H1 (cell line): ENCODE measurements around the gene CCDC13. TPM values are rescaled to one million over a fixed set of nuclear protein-coding genes. Genes with fewer than 3 reads are reported as not detected.
A peak's percentile ranks its signal among the peaks of the same experiment; 100 is the strongest.

Experiments
- CTCF ChIA-PET: fragments of 300-600 bp; sonication (Branson Sonifier 250); formaldehyde crosslinking; loops from one replicate; lab custom pipeline; 2021; ENCODE audit not compliant: partially characterized antibody; lab: Charles Lee
- POLR2A ChIA-PET: fragments of 300-600 bp; sonication (Branson Sonifier 250); formaldehyde crosslinking; loops from one replicate; lab custom pipeline; 2021; ENCODE audit warnings: inconsistent platforms; ENCODE audit not compliant: partially characterized antibody; lab: Charles Lee
- DNase-seq, 2 experiments: peaks; one replicate each; pipeline versions ENCODE4 v3.0.0 to v3.0.0-alpha.2; 2010 to 2022; ENCODE audit warnings: low spot score in 2 of 2, low read depth in 1 of 2, mixed read lengths in 1 of 2
- FAIRE-seq: peaks from 2 replicates; lab custom pipeline; 2011; peaks lifted over from hg19 to GRCh38; lab: Jason Lieb, UNC
- H2AFZ ChIP-seq: 2 replicates; pipeline ENCODE4 v1.8.1; 2012; ENCODE audit warnings: low read length, inconsistent platforms
- H2AK5ac ChIP-seq: 2 replicates; pipeline ENCODE4 v1.6.1; 2013; ENCODE audit warnings: low read depth, low read length
- H2BK120ac ChIP-seq: replicated peaks from 2 replicates; pipeline ENCODE3; 2013; ENCODE audit warnings: low read depth, low read length, inconsistent platforms
- H2BK12ac ChIP-seq: 2 replicates; pipeline ENCODE4 v1.6.1; 2013; ENCODE audit warnings: low read depth, low read length
- H2BK15ac ChIP-seq: 2 replicates; pipeline ENCODE4 v1.6.1; 2013; ENCODE audit warnings: low read length
- H2BK20ac ChIP-seq: 2 replicates; pipeline ENCODE4 v1.6.1; 2013; ENCODE audit warnings: low read length
- H2BK5ac ChIP-seq: 2 replicates; pipeline ENCODE4 v1.6.1; 2013; ENCODE audit warnings: low read depth, low read length
- H3K14ac ChIP-seq: 2 replicates; pipeline ENCODE4 v1.6.1; 2013; ENCODE audit warnings: inconsistent platforms; ENCODE audit not compliant: insufficient read length
- H3K18ac ChIP-seq: 2 replicates; pipeline ENCODE4 v1.6.1; 2013; ENCODE audit warnings: low read length; ENCODE audit errors: extremely low read depth
- H3K23ac ChIP-seq: 2 replicates; pipeline ENCODE4 v1.6.1; 2013; ENCODE audit warnings: inconsistent platforms; ENCODE audit not compliant: insufficient read length
- H3K23me2 ChIP-seq: 2 replicates; pipeline ENCODE4 v1.6.1; 2013; ENCODE audit warnings: low read depth, low read length
- H3K27ac ChIP-seq: 2 replicates; pipeline ENCODE4 v1.6.1; 2011; ENCODE audit warnings: low read depth, low read length, inconsistent platforms
- H3K27me3 ChIP-seq, 4 experiments: replicated peaks in 1 of 4; 1 replicate in 1 of 4; 2 replicates in 3 of 4; pipeline versions ENCODE4 v1.6.1 to v1.8.1; 2011 to 2013; ENCODE audit warnings: low read length in 3 of 4, mild to moderate bottlenecking in 3 of 4, inconsistent platforms in 2 of 4, mixed read lengths in 2 of 4, moderate library complexity in 1 of 4; ENCODE audit not compliant: control insufficient read depth in 3 of 4, insufficient read depth in 3 of 4; ENCODE audit errors: extremely low read depth in 1 of 4
- H3K36me3 ChIP-seq, 4 experiments: 2 replicates each; pipeline versions ENCODE4 v1.6.1 to v1.8.1; 2011 to 2013; ENCODE audit warnings: mild to moderate bottlenecking in 4 of 4, low read length in 3 of 4, moderate library complexity in 2 of 4, control low read depth in 1 of 4, inconsistent platforms in 1 of 4; ENCODE audit not compliant: insufficient read depth in 4 of 4, control insufficient read depth in 2 of 4
- H3K4ac ChIP-seq: replicated peaks from 2 replicates; pipeline ENCODE3; 2013; ENCODE audit warnings: low read length, low read depth, mixed read lengths, inconsistent platforms; ENCODE audit not compliant: insufficient read length
- H3K4me1 ChIP-seq, 4 experiments: replicated peaks in 1 of 4; 1 replicate in 1 of 4; 2 replicates in 3 of 4; pipeline versions ENCODE4 v1.6.1 to v1.8.1; 2011 to 2013; ENCODE audit warnings: low read length in 3 of 4, inconsistent platforms in 2 of 4, mixed read lengths in 1 of 4; ENCODE audit not compliant: insufficient read depth in 4 of 4, control insufficient read depth in 3 of 4
- H3K4me2 ChIP-seq, 2 experiments: 2 replicates each; pipeline versions ENCODE4 v1.6.1 to v1.8.1; 2011 to 2013; ENCODE audit warnings: low read depth in 2 of 2, low read length in 2 of 2, control low read depth in 1 of 2, inconsistent platforms in 1 of 2, mild to moderate bottlenecking in 1 of 2; ENCODE audit not compliant: insufficient read depth in 1 of 2
- H3K4me3 ChIP-seq, 4 experiments: fragments of 200-600, 300-600 bp in 1 of 4; sonication (generic), shearing (Covaris generic), sonication (Bioruptor Twin) in 1 of 4; 2 replicates each; pipeline versions ENCODE4 v1.5.1 to v1.8.1; 2011 to 2016; ENCODE audit warnings: low read length in 4 of 4, low read depth in 3 of 4, control low read depth in 2 of 4, inconsistent platforms in 2 of 4, mild to moderate bottlenecking in 2 of 4, mixed read lengths in 1 of 4, moderate library complexity in 1 of 4; ENCODE audit not compliant: insufficient read depth in 2 of 4; ENCODE audit errors: extremely low read depth in 1 of 4
- H3K56ac ChIP-seq: replicated peaks from 2 replicates; pipeline ENCODE3; 2013; ENCODE audit warnings: low read depth, mild to moderate bottlenecking, mixed read lengths, low read length, inconsistent platforms; ENCODE audit not compliant: insufficient read length
- H3K79me1 ChIP-seq: 2 replicates; pipeline ENCODE4 v1.6.1; 2013; ENCODE audit warnings: low read depth, low read length, control low read depth
- H3K79me2 ChIP-seq, 2 experiments: 2 replicates each; pipeline versions ENCODE4 v1.6.1 to v1.8.1; 2012 to 2013; ENCODE audit warnings: low read length in 2 of 2, mild to moderate bottlenecking in 2 of 2, inconsistent platforms in 1 of 2; ENCODE audit not compliant: insufficient read depth in 2 of 2, control insufficient read depth in 1 of 2
- H3K9ac ChIP-seq, 4 experiments: replicated peaks in 1 of 4; 1 replicate in 1 of 4; 2 replicates in 3 of 4; pipeline versions ENCODE4 v1.6.1 to v1.8.1; 2011 to 2013; ENCODE audit warnings: low read depth in 3 of 4, low read length in 3 of 4, control low read depth in 2 of 4, mild to moderate bottlenecking in 2 of 4, moderate library complexity in 2 of 4, inconsistent platforms in 1 of 4; ENCODE audit errors: extremely low read depth in 1 of 4
- H3K9me3 ChIP-seq, 2 experiments: 2 replicates each; pipeline versions ENCODE4 v1.6.1 to v1.8.1; 2012 to 2013; ENCODE audit warnings: mild to moderate bottlenecking in 2 of 2, moderate library complexity in 2 of 2, control low read depth in 1 of 2, inconsistent platforms in 1 of 2, low read depth in 1 of 2, low read length in 1 of 2, mixed read lengths in 1 of 2; ENCODE audit not compliant: insufficient read depth in 2 of 2
- H4K20me1 ChIP-seq, 2 experiments: replicated peaks in 1 of 2; 2 replicates each; pipeline versions ENCODE3 to v1.8.1; 2011 to 2013; ENCODE audit warnings: inconsistent platforms in 2 of 2, low read length in 2 of 2, mild to moderate bottlenecking in 1 of 2; ENCODE audit not compliant: insufficient read depth in 2 of 2, control insufficient read depth in 1 of 2
- H4K5ac ChIP-seq: 2 replicates; pipeline ENCODE4 v1.6.1; 2013; ENCODE audit warnings: low read length, low read depth, mixed read lengths, inconsistent platforms; ENCODE audit not compliant: insufficient read length
- H4K8ac ChIP-seq: 2 replicates; pipeline ENCODE4 v1.8.0; 2013; ENCODE audit warnings: mild to moderate bottlenecking, moderate library complexity, low read length, inconsistent platforms; ENCODE audit not compliant: insufficient read depth; ENCODE audit errors: extremely low read depth
- H4K91ac ChIP-seq: replicated peaks from 2 replicates; pipeline ENCODE3; 2013; ENCODE audit warnings: low read length, mixed read lengths, inconsistent platforms; ENCODE audit not compliant: insufficient read length
- BACH1 ChIP-seq: IDR thresholded peaks from 2 replicates; pipeline ENCODE4 v1.6.1; 2012; ENCODE audit warnings: low read length, improper control_type of control experiment
- MAFK ChIP-seq: IDR thresholded peaks from 2 replicates; pipeline ENCODE4 v1.6.1; 2012; ENCODE audit warnings: low read depth, mild to moderate bottlenecking, improper control_type of control experiment, low read length
- RFX5 ChIP-seq: IDR thresholded peaks from 2 replicates; pipeline ENCODE4 v1.6.1; 2011; ENCODE audit warnings: low read depth, low read length, improper control_type of control experiment, borderline replicate concordance
- SIX5 ChIP-seq: IDR thresholded peaks from 2 replicates; pipeline ENCODE4 v1.6.1; 2011; ENCODE audit warnings: mild to moderate bottlenecking, low read depth, low read length
- WGBS, 2 experiments: shearing (Covaris generic) in 1 of 2; methylation state at CpG; one replicate each; pipeline versions ENCODE4 v1.1.6 to v1.1.7; 2013 to 2015; ENCODE audit warnings: low lambda C conversion rate in 2 of 2, mixed read lengths in 2 of 2, inconsistent platforms in 1 of 2, low coverage in 1 of 2, missing lambda C conversion rate in 1 of 2; ENCODE audit not compliant: insufficient replicate concordance in 2 of 2, insufficient coverage in 1 of 2, insufficient read length in 1 of 2; ENCODE audit errors: extremely low coverage in 1 of 2, missing lambda C conversion rate in 1 of 2; 5-methylcytosine and 5-hydroxymethylcytosine counted together
- polyA plus RNA-seq, 7 experiments: library from polyadenylated mRNA; depleted of rRNA in 3 of 7; stranded (reverse) in 5 of 7; unstranded in 2 of 7; fragments of >200 nt in 5 of 7; fragments of 200-250 nt in 2 of 7; gene quantifications; 1 replicate in 5 of 7; 2 replicates in 1 of 7; 4 replicates in 1 of 7; pipeline versions ENCODE4 v1.2.1 to v1.2.3, GENCODE V29; 2011 to 2013; ENCODE audit warnings: missing spikeins in 2 of 7, mixed read lengths in 2 of 7
- total RNA-seq: library from RNA; stranded (reverse); fragmentation: NEBNext Ultra II Directional; extraction: Animal tissue kit (Norgen Biotek cat#: 25700); gene quantifications from 2 replicates; pipeline ENCODE4 v1.2.1, GENCODE V29; 2021

Gene CCDC13
- total and polyA plus RNA-seq, 2 of the 8 experiments (the other 6 are each of a cell fraction or from before 2014, with no cell fraction given) = 0.06 TPM; not detected in 1

GRCh38 chr3:42796332-42796885 is 23.4 kb upstream of the CCDC13 start:
- Histone ChIP-seq H3K9ac (no peak overlapping the region; a peak in 1 of 7 replicates), H3K56ac (no peak overlapping the region), H3K4me2 (peak overlapping the region; percentile 1 to 42; a peak in 2 of 4 replicates), H3K23me2 (no peaks in the 10 kb centered on the region), H2BK120ac (no peak overlapping the region), H2BK5ac (no peak overlapping the region), H3K36me3 (peaks cover 3 to 15% (median 9%) of the 10 kb centered on the region in 4 experiments; a peak in 5 of 8 replicates), H2AFZ (no peak overlapping the region), H2BK20ac (no peak overlapping the region), H3K18ac (no peak overlapping the region), H3K4me3 (0 out of 8 replicates have a peak overlapping the region, but pooled peaks of 1 of the 4 experiments have one; percentile 14), H2BK12ac (no peak overlapping the region), H3K14ac (no peak overlapping the region)
- peak; percentile 48 for FAIRE-seq
- CTCF ChIA-PET = interaction anchor here (0.6 to 3.0 kb wide), 7 partner anchors 9 to 357 kb away, joined by 3 to 13 read pairs (median 4); no protein-coding TSS in a partner anchor
- TF ChIP-seq BACH1 (peak; percentile 43; the same call in 1 of the 2 replicates), MAFK (peak; percentile 57; the same call in 1 of the 2 replicates), RFX5 (no peak), SIX5 (no peak)
- TF ChIP-seq, all 59 proteins: peak for 2
- Histone ChIP-seq H3K23ac (no peak overlapping the region), H3K79me2 (peaks cover 0 to 53% of the 10 kb centered on the region in 2 experiments; a peak in 3 of 4 replicates), H3K27me3 (no peaks in the 10 kb centered on the region), H4K91ac (no peak overlapping the region), H3K4me1 (peaks cover 0 to 14% (median 3%) of the 10 kb centered on the region in 4 experiments; a peak in 4 of 7 replicates), H4K5ac (no peak overlapping the region), H3K9me3 (no peaks in the 10 kb centered on the region), H2AK5ac (no peak overlapping the region), H4K8ac (no peak overlapping the region), H3K79me1 (no peaks in the 10 kb centered on the region; the same call in 1 of the 2 replicates), H3K4ac (no peak overlapping the region), H4K20me1 (no peaks in the 10 kb centered on the region), H3K27ac (no peak overlapping the region), H2BK15ac (no peak overlapping the region)
- POLR2A ChIA-PET = interaction anchor here (1.0 to 4.4 kb wide), 4 partner anchors 8 to 22 kb away, joined by 3 to 19 read pairs (median 3); partner anchors contain the start of gene HIGD1A
- 65% methylated on average over 4 of the region's 5 CpGs; no CpG with 5 or more reads in 1 of the 2 experiments for WGBS, 2 experiments
- no peak for DNase-seq
